ENCODE measurements around the gene NADK.
"Not testable (repeated sequence)": the region's sequence is repeated elsewhere in the genome, so short reads cannot be mapped to it uniquely, and the experiment has no call there.

Gene NADK

GRCh38 chr1:1703796-1704195 is 74.5 kb downstream of the NADK start:
- no peak overlapping the region for H3K27ac ChIP-seq
- no peak for TF ChIP-seq CTCF (conservative IDR thresholded peaks at IDR 0.05)
- TF ChIP-seq ZFX (IDR thresholded peaks at IDR 0.05), result no peak

GRCh38 chr1:1702506-1702905 is 75.8 kb downstream of the NADK start:
- not testable (repeated sequence) for H3K27ac ChIP-seq
